Measurements from ENCODE around the gene HIPK3. TPM values are rescaled to one million over a fixed set of nuclear protein-coding genes. Genes with fewer than 3 reads are reported as not detected.

HIPK3 gene
- total RNA-seq, 1 donor from 2014 or later, result 50.7 TPM

DNA sequence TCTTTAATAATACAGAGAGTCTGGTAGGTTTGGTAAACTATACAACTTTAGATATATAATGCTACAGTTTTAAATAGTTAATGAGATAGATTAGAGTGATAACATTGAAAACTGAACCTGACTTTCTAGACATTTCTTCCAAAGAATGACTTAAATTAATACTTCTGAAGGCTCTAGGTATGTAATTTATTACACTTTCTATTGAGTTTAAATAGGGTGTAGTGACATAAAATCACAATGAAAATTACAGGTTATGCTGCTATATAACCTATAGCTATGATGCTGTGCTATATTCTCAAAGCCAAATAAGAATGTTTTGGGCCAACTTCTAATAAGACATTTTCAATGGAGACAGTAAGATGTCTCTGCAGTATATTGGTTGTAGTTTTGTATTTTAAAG, 7.7 kb downstream of the HIPK3 start:
- Mint-ChIP-seq H3K9me3 (no peaks in the 10 kb centered on the region), H3K4me3 (no peak overlapping the region), H3K36me3 (ENCODE audit: low read depth) (no peaks in the 10 kb centered on the region), H3K27ac (no peak overlapping the region), H3K4me1 (peaks cover 54% of the 10 kb centered on the region), H3K27me3 (no peaks in the 10 kb centered on the region)
- intact Hi-C loops (cut with micrococcal nuclease), result no loop called here
- ChIA-PET CTCF (no interaction called here), POLR2A (interaction anchor here (0.5 kb wide), 1 partner anchor 164 kb away, joined by 3 read pairs; no protein-coding TSS in a partner anchor)
- ATAC-seq (ENCODE audit: low read depth), result no peak
- no peak for TF ChIP-seq CTCF (IDR thresholded peaks at IDR 0.05)
- DNase-seq, result no peak

GRCh38 chr11:33266393-33267215, 9.4 kb downstream of the HIPK3 start:
- H3K4me1 Mint-ChIP-seq, result peaks cover 47% of the 10 kb centered on the region
- no peaks in the 10 kb centered on the region for H3K36me3 Mint-ChIP-seq (ENCODE audit: low read depth)
- POLR2A ChIA-PET, result no interaction called here
- no peak overlapping the region for H3K4me3 Mint-ChIP-seq
- DNase-seq (no peak), ATAC-seq (ENCODE audit: low read depth) (no peak)
- no peaks in the 10 kb centered on the region for H3K9me3 Mint-ChIP-seq
- CTCF ChIA-PET, result no interaction called here
- intact Hi-C loops (cut with micrococcal nuclease), result no loop called here
- no peaks in the 10 kb centered on the region for H3K27me3 Mint-ChIP-seq
- no peak overlapping the region for H3K27ac Mint-ChIP-seq
- TF ChIP-seq CTCF (IDR thresholded peaks at IDR 0.05), result no peak

- ATAC-seq (ENCODE audit: low read depth) (no peak), DNase-seq (no peak)
- Mint-ChIP-seq H3K4me3 (no peak overlapping the region), H3K9me3 (no peaks in the 10 kb centered on the region), H3K27ac (no peak overlapping the region), H3K36me3 (ENCODE audit: low read depth) (no peaks in the 10 kb centered on the region), H3K4me1 (peaks cover 42% of the 10 kb centered on the region), H3K27me3 (no peaks in the 10 kb centered on the region)
- ChIA-PET POLR2A (no interaction called here), CTCF (interaction anchor here (1.3 kb wide), 1 partner anchor 203 kb away, joined by 3 read pairs; no protein-coding TSS in a partner anchor)
- TF ChIP-seq CTCF (IDR thresholded peaks at IDR 0.05), result no peak
- intact Hi-C loops (cut with micrococcal nuclease), result no loop called here
Measured at GRCh38 chr11:33268945-33269540, 11.9 kb downstream of the HIPK3 start.

DNA sequence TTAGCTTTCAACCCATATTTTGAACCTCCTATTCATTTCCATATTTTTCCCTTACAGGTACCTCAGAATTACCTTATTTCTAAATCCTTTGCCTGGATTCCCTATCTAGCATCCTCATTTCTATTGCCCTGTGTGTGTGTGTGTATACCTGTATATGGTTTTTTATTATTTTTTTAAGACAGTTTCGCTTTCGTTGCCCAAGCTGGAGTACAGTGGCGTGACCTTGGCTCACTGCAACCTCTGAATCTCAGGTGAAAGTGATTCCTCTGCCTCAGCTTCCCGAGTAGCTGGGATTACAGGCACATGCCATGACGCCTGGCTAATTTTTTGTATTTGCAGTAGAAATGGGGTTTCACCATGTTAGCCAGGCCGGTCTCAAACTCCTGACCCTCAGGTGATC, 12.6 kb downstream of the HIPK3 start:
- CTCF ChIA-PET, result interaction anchor here (1.3 kb wide), 1 partner anchor 204 kb away, joined by 3 read pairs; no protein-coding TSS in a partner anchor
- POLR2A ChIA-PET, result no interaction called here
- H3K4me1 Mint-ChIP-seq, result peaks cover 44% of the 10 kb centered on the region

More for the DNA sequence above, 12.6 kb downstream of the HIPK3 start:
- Mint-ChIP-seq H3K4me3 (no peak overlapping the region), H3K27me3 (no peaks in the 10 kb centered on the region), H3K27ac (no peak overlapping the region), H3K9me3 (no peaks in the 10 kb centered on the region), H3K36me3 (ENCODE audit: low read depth) (no peaks in the 10 kb centered on the region)
- no peak for TF ChIP-seq CTCF (IDR thresholded peaks at IDR 0.05)
- ATAC-seq (ENCODE audit: low read depth), result no peak
- intact Hi-C loops (cut with micrococcal nuclease), result no loop called here
- no peak for DNase-seq
